ENCODE measurements around the gene RGS9.

The RGS9 gene

DNA sequence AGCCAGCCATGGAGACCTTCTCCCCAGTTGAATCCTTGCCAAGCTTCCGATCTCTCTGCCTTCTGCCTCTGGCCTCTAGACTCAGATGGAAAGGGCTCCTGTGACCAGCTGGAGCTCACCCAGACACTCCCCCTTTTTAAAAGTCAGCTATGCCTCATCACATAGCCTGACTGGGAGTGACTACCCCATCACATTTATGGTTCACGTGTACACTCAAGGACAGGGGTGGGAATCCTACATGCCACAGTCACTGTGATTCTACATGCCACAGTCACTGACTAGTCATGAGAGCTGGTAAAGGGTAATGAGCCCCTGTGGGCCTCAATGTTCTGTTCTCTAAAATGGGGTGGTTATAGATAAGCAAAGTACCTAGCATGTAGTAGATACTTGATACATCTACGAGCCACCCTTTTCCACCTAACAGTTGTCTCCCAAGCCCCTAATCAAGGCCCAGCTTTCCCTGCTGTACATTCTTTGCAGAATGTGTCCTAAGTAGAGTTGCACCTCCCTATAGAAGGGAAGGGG lies 85.1 kb downstream of the RGS9 start:
- DNase-seq, result no peak

DNA sequence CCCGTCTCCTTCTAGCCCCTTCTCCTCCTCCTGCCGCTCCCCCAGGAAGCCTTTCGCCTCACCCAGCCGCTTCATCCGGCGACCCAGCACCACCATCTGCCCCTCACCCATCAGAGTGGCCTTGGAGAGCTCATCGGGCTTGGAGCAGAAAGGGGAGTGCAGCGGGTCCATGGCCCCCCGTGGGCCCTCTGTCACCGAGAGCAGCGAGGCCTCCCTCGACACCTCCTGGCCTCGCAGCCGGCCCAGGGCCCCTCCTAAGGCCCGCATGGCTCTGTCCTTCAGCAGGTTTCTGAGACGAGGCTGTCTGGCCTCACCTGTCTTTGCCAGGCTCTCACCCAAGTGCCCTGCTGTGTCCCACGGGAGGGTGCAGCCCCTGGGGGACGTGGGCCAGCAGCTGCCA lies 87.9 kb downstream of the RGS9 start:
- no peak for DNase-seq

GRCh38 chr17:65226227-65226626 lies 89.1 kb downstream of the RGS9 start:
- DNase-seq, result no peak

DNA sequence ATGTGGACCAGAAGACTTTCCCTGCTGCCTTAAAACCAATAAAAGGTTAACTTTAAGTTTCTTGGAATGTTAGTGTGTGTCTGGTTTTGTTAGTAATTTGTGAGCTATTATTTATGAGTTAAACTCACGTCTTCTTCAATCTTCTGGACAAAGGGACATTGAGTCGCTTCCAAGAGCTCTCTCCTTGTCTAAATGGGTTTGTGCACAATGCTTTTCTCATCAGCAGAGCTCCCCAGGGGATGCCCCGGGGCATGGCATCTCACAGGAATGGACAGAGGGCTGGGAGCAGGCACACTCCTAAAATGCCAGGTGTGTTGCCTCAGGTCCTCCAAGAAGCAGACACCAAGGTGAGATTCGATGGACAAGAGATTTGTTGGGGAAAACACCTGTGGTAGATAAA lies 90.5 kb downstream of the RGS9 start:
- no peak for DNase-seq

GRCh38 chr17:65228287-65228686 lies 91.1 kb downstream of the RGS9 start:
- DNase-seq, result no peak

DNA sequence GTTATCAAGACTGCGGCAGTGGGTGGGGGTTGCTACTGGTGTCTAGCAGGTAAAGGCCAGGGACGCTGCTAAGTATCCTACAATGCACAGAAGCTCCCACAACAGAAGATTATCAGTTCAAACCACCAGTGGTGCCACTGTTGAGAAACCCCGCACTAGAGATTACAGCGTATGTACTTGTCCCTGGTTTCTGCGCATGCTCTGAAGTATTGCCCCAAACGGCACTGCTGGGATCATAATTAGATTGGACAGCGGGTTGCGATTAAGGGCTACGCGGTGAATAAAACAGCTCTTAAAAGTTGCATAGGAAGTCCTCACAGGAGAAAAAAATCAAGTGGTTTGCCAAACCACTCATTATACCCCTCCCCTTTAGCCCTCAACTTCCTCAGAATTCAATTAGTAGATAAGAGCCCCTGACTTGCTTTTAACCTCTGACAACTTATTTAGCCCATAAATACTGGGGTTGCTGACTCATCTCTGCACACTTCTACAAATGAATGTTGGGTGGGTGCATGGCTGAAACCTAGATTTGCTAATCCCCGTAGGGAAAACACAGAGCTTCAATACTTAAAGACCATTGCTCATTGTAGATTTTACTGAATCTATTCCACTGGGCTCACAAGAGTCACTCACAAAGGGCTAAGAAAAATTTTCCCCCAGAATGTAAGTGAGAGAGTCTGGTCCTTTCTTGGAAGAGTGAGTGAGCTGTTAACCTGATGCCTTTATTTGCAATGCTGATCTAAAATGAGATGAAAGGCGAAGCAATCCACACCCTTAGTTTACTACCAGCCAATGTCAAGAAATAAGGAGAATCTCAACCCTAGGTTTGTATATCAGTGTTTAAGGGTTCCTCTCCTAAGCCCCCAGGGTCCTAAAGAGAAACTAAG lies 91.8 kb downstream of the RGS9 start:
- peak; percentile 61 for DNase-seq

DNA sequence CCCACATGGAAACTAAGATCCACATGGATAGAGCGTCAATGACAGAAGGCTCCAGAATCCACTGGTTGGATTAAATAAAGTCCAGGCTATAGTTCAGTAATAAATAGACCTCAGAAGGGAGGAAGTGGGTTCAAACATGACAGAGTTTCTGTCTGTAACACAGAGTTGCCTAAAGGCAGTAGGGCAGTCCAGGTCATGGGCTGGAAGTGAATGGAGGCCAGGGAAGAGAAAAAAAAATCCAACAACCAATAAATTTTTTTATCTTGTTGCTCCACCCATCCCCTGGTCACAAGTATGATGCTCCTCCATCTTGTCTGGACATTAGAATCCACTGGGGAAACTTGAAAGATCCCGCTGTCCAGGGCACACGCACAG lies 92.4 kb downstream of the RGS9 start:
- DNase-seq, result no peak

DNA sequence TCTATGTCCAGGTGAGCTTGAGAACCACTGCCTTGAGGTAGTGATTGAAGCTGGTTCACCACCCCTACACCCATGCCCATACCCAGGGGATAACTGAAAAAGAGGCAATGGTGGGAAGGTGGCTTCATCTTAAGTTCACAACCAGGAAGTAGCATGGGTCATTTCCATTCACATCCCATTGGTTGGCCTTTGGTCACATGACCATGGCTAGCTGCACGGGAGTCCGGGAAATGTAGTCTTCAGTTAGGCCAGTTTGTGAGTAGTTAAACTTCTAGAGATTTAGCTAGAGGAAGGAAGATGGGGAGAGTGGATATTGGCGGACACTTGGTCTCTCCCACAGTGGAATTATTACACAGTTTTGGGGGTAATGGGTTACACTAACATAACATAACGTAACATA lies 92.9 kb downstream of the RGS9 start:
- DNase-seq, result no peak

DNA sequence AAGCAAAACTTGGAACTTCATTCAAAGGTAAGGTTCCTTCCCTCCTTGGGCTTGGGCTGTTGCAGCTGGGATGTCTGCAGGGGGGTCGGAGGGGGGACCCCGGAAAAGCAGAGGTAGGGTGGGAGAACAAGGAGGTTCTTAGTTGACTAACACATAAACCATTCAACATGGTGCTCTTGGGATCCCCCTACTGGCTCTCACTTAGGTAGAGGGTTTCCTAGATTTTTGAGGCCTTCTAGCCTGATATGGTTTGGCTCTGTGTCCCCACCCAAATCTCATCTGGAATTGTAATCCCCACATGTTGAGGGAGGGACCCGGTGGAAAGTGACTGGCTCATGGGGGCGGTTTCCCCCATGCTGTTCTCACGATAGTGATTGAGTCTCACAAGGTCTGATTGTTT lies 93.9 kb downstream of the RGS9 start:
- no peak for DNase-seq

DNA sequence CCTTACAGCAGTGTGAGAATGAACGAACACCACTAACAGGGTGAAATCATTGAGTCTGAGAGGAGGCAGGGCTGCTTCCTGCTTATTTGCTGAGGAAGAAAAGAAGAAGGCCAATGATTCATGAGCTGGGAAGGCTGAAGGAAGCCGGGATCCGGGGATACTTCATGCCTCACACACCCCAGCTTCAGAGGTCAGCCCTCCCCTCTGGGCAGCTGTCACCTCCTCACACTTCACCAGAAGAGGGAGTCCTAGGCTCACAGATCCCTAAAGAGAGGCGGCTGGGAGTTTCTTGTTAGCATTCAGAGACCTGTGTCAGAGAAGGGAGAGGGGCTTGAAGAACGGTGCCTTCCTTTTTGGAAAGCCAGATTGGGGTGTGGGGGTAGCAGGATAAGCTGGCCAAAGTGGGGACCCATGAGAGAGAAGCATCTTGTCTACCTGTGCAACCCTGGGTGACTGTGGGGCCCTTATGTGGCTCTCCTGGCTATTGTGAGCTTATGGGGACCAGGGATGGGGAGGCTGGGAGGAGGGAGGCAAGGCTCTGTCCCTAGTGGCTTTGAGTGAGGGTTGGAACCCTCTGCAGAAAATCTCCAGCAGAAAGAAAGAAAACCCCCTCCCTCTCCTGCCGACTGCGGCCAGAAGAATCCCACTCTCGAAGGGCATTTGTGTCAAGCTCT lies 94.6 kb downstream of the RGS9 start:
- DNase-seq, result peak; percentile 63

DNA sequence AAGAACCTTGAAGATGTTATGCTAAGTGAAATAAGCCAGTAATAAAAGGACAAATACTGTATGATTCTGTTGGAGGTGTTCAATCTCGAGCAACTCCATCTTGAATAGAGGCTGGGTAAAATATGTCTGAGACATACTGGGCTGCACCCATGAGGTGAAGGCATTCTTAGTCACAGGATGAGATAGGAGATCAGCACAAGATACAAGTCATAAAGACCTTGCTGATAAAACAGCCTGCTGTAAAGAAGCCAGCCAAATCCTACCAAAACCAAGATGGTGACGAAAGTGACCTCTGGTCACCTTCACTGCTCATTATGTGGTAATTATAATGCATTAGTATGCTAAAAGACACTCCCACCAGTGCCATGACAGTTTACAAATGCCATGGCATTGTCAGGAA lies 98.1 kb downstream of the RGS9 start:
- no peak for DNase-seq

DNA sequence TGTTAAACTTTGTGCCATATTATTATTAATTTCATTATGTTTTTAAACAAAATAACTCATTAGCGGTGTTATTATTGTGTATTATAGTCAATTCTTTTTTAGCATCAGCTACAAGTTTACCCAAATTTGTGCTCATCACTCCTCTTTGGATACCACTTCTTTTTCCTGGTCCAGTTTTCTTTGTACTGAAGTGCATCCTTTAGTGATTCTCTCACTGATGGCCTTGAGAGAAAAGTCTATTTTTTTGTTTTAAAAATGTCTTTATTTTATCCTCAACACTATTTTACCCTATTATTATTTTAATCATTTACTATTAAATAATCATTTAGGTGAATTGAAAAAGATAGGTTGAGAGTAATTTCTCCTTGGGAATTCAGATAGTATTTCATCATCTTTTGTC lies 99.2 kb downstream of the RGS9 start:
- DNase-seq, result no peak

DNA sequence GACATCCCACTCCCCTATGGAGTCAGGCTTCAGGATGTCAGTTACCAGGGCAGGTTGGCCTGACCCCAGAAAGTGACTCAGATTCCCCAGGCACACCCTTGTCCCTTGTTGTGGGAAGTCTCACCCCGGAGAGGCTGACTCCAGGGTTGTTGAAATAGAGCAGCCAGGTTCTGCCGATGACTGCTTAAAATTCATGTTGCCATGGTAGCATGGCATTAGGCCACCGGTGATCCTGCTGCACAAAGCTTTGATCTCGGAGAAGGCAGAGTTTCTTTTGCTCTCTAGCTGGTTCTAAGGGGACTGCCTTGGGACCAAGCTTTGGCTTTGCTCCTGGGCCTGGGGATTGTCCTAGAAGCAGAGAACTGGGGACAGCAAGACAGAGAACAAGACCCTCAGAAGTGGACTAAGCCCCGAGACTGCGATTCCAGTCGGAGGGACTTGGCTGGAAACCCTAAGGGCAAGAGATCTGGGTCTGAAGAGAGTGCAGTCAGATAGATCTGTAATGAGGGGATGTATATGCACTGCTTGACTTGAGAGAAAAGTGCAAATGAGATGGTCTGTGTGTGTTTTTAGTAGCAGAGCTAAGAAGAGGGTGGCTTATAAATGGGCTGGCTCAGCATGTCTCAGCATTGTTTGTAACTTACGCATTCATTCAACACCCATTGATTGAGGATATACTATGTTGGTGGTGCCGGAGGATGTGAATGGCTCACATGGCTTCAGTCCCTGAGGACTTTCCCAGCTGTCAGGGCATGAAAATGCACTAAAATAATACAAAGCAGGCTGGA lies 106.9 kb downstream of the RGS9 start:
- DNase-seq, result no peak

- DNase-seq, result no peak
Measured at GRCh38 chr17:65246252-65246651, 109.1 kb downstream of the RGS9 start.

DNA sequence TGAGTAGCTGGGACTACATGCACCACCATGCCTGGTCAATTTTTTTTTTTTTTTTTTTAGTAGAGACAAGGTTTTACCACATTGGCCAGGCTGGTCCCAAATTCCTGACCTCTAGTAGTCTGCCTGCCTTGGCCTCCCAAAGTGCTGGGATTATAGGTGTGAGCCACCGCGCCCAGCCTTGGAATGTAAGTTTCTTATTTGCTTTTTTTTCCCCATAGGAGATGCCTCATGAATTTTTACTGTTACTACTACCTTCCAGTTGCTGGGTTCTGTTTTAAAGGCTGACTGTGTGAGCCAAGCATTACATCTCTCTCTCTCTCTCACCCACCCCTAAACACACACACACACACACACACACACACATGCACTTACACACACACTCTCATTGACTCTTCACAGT lies 112.6 kb downstream of the RGS9 start:
- no peak for DNase-seq

DNA sequence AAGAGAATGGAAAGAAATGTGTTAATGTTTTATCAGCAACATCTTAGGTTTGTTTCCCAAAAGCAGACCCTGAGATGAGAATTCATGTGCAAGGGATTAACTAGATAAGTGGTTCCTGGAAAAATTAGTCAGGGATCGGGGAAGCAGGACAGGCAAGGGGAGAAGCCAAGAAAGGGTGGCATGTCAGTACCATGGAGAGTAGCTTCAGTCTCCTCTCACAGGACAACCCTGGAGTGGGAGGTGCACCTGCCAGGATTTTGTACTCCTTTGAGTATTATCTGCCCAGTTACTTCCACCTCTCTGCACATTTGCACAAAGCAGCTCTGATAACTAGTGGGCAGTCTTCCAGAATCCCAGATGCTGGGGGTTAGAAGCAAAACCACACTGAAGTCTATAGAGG lies 117.0 kb downstream of the RGS9 start:
- DNase-seq, result no peak

DNA sequence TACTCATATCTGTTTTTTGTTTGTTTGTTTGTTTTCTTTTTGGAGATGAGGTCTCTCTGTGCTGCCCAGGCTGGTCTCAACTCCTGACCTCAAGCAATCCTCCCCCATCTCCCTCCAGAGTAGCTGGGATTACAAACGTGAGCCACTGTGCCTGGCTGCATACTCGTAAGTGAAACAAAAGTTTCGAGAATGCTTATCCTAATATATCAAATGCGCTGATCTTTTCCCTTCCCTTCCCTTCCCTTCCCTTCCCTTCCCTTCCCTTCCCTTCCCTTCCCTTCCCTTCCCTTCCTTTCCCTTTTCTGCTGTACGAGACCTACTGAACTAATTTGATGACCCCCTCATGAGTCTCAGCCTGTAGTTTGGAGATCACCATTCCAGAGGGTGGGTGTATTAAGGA lies 122.1 kb downstream of the RGS9 start:
- DNase-seq, result no peak

- DNase-seq, result no peak
Measured at GRCh38 chr17:65259696-65260485, 122.7 kb downstream of the RGS9 start.

GRCh38 chr17:65260626-65261025 lies 123.5 kb downstream of the RGS9 start:
- no peak for DNase-seq

DNA sequence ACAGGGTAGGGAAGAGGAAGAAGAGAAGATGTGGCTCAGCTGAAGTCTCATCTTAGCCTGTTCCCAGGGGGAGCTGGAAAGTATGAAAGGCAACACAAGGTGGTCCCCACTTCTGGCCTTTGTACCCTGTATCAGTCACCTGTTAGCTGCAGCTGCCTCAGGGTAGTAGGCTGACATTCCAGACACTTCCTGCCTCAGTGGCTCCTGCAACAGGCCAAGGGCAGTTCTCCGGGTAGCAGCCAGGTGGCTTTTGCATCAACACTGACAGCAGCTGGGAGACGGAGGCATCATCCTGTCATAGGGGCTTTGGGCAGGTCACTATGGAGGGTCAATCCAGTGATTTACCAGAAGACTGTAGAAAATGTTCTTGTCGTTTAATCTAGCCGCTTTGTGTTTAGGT lies 124.0 kb downstream of the RGS9 start:
- DNase-seq, result no peak

GRCh38 chr17:65261682-65262636 lies 124.8 kb downstream of the RGS9 start:
- DNase-seq, result peak; percentile 2
